Thymus (tissue), 14 donors: Measurements from ENCODE around the gene KIRREL1. TPM values are rescaled to one million over a fixed set of nuclear protein-coding genes. Genes with fewer than 3 reads are reported as not detected.

ENCODE experiments used
- DNase-seq, 9 donors: peaks; one replicate each; pipeline ENCODE4 v3.0.0-alpha.2; 2013; ENCODE audit warnings: low spot score in 9 of 9, low read depth in 6 of 9, missing footprints in 1 of 9
- H3K27ac ChIP-seq, 2 donors: one replicate each; pipeline ENCODE4 v1.5.1; 2013; ENCODE audit warnings: control low read depth in 1 of 2, low read depth in 1 of 2, low read length in 1 of 2, mild to moderate bottlenecking in 1 of 2, moderate library complexity in 1 of 2
- H3K27me3 ChIP-seq, 2 donors: one replicate each; pipeline ENCODE4 v1.5.1; 2013; ENCODE audit warnings: low read length in 1 of 2; ENCODE audit not compliant: control insufficient read depth in 2 of 2, insufficient read depth in 1 of 2
- H3K36me3 ChIP-seq, 2 donors: one replicate each; pipeline ENCODE4 v1.5.1; 2013; ENCODE audit warnings: low read length in 1 of 2, mild to moderate bottlenecking in 1 of 2, moderate library complexity in 1 of 2; ENCODE audit not compliant: control insufficient read depth in 2 of 2, insufficient read depth in 2 of 2
- H3K4me1 ChIP-seq, 2 donors: one replicate each; pipeline ENCODE4 v1.5.1; 2013; ENCODE audit warnings: low read length in 2 of 2; ENCODE audit not compliant: control insufficient read depth in 2 of 2, insufficient read depth in 2 of 2
- H3K4me3 ChIP-seq, 2 donors: one replicate each; pipeline ENCODE4 v1.5.1; 2013; ENCODE audit warnings: low read length in 2 of 2, control low read depth in 1 of 2, mild to moderate bottlenecking in 1 of 2
- H3K9me3 ChIP-seq, 2 donors: one replicate each; pipeline ENCODE4 v1.5.1; 2013; ENCODE audit warnings: low read length in 1 of 2, mild to moderate bottlenecking in 1 of 2; ENCODE audit not compliant: control insufficient read depth in 2 of 2, insufficient read depth in 1 of 2
- WGBS: extraction: QIAGEN DNeasy Blood & Tissue Kit; methylation state at CpG from one replicate; pipeline ENCODE4 v1.1.7; 2013; 5-methylcytosine and 5-hydroxymethylcytosine counted together
- long read RNA-seq, 10 donors: transcript quantifications; one replicate each; lab custom pipeline, GENCODE V29; 2026
- polyA plus RNA-seq: library from polyadenylated mRNA; stranded (reverse); fragments of 200-250 nt; gene quantifications from one replicate; pipeline ENCODE4 v1.2.3, GENCODE V29; 2013
- total RNA-seq: library from RNA; stranded (reverse); fragments of 120-200 nt; gene quantifications from one replicate; pipeline ENCODE4 v1.2.4, GENCODE V29; 2013
- donor health status: healthy.

The KIRREL1 gene
- total RNA-seq: 5.9 TPM
- 3.4 TPM for polyA plus RNA-seq
- long read RNA-seq, donor 1: 0 reads
- long read RNA-seq, donor 2, partial matches to known transcripts: 9 of 9 reads
- long read RNA-seq, donor 2, other reads (novel, unspliced or antisense): 0 of 9 reads
- long read RNA-seq, donor 3, partial matches to known transcripts: 7 of 8 reads
- long read RNA-seq, donor 3, other reads (novel, unspliced or antisense): 0 of 8 reads
- long read RNA-seq, donor 4, partial matches to known transcripts: 5 of 5 reads
- long read RNA-seq, donor 4, other reads (novel, unspliced or antisense): 0 of 5 reads
- long read RNA-seq, donor 5, partial matches to known transcripts: 22 of 22 reads
- long read RNA-seq, donor 5, other reads (novel, unspliced or antisense): 0 of 22 reads
- long read RNA-seq, donor 6, partial matches to known transcripts: 11 of 11 reads
- long read RNA-seq, donor 6, other reads (novel, unspliced or antisense): 0 of 11 reads
- long read RNA-seq, donor 7: 0 reads
- long read RNA-seq, donor 8: 0 reads
- long read RNA-seq, donor 9: 0 reads
- long read RNA-seq, donor 10, partial matches to known transcripts: 0 of 1 reads
- long read RNA-seq, donor 10, other reads (novel, unspliced or antisense): 0 of 1 reads

- Histone ChIP-seq H3K4me3 (peak within 1 kb of the TSS; percentile 76 to 82), H3K36me3 (no peaks in the 10 kb centered on the region), H3K4me1 (peaks cover 5 to 31% of the 10 kb centered on the region in 2 donors), H3K27me3 (peaks cover 0 to 7% of the 10 kb centered on the region in 2 donors), H3K27ac (peak within 1 kb of the TSS; percentile 32 to 43), H3K9me3 (no peaks in the 10 kb centered on the region)
- DNase-seq: peak in 6 of 9 donors; percentile 24 to 77 (median 54)
- WGBS: under 1% methylated on average over 61 of the region's 62 CpGs
Observed at GRCh38 chr1:157993147-157993917, at the start of gene KIRREL1. TSS of gene KIRREL1 (plus strand) at chr1:157993645. CDS start at chr1:157993677, 32 bp downstream.

DNA sequence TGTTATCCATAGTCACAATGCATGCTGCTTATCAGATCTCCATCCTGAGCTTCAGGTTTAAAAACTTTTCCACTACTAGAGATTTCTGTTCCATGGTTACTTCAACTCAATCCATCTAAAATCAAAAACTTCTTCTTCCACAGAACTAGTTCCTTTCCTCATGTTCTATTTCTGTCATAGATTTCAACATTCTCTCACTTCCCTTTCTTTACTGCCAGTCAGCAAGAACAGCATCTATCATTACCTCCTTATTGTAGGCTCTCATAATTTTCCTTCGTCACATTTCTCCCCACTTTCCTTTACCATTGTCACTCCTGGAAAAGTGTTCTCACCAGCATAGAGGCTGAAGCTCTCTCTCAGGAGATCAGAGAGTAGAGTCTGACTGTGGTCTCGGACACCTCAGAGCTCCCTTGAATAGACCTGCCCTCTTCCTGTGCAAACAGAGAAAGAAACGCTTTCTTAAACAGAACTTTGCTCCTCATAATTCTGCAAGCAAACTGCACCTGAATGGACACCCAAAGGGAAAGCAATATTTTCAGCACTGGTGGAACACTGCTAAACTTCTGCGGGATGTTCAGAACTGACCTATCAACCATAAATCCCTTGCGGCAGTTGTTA lies 48.7 kb upstream of the KIRREL1 start:
- H3K9me3 ChIP-seq: no peaks in the 10 kb centered on the region
- 47% methylated on average over 5 of the region's 5 CpGs for WGBS
- H3K27ac ChIP-seq: no peak overlapping the region
- no peaks in the 10 kb centered on the region for H3K27me3 ChIP-seq
- DNase-seq: no peak
- H3K4me3 ChIP-seq: no peak overlapping the region
- H3K4me1 ChIP-seq: no peaks in the 10 kb centered on the region
- no peaks in the 10 kb centered on the region for H3K36me3 ChIP-seq

GRCh38 chr1:157948312-157949073 lies 45.0 kb upstream of the KIRREL1 start:
- Histone ChIP-seq H3K4me1 (no peaks in the 10 kb centered on the region), H3K9me3 (no peaks in the 10 kb centered on the region), H3K36me3 (no peaks in the 10 kb centered on the region), H3K27me3 (no peaks in the 10 kb centered on the region), H3K4me3 (no peak overlapping the region), H3K27ac (no peak overlapping the region)
- DNase-seq: peak in 3 of 9 donors; percentile 23 to 36 (median 27)
- 70% methylated on average over 6 of the region's 6 CpGs for WGBS

- Histone ChIP-seq H3K4me1 (no peaks in the 10 kb centered on the region), H3K4me3 (no peak overlapping the region), H3K27ac (no peak overlapping the region), H3K9me3 (no peaks in the 10 kb centered on the region), H3K27me3 (no peaks in the 10 kb centered on the region), H3K36me3 (no peaks in the 10 kb centered on the region)
- DNase-seq: no peak
Observed at GRCh38 chr1:157949074-157949354, 44.4 kb upstream of the KIRREL1 start.

GRCh38 chr1:157951230-157951629 lies 42.2 kb upstream of the KIRREL1 start:
- no peaks in the 10 kb centered on the region for H3K36me3 ChIP-seq
- no peaks in the 10 kb centered on the region for H3K9me3 ChIP-seq
- no peak overlapping the region for H3K27ac ChIP-seq
- 95% methylated on average over 5 of the region's 5 CpGs for WGBS
- no peak for DNase-seq
- H3K4me1 ChIP-seq: no peaks in the 10 kb centered on the region
- no peak overlapping the region for H3K4me3 ChIP-seq
- H3K27me3 ChIP-seq: no peaks in the 10 kb centered on the region

DNA sequence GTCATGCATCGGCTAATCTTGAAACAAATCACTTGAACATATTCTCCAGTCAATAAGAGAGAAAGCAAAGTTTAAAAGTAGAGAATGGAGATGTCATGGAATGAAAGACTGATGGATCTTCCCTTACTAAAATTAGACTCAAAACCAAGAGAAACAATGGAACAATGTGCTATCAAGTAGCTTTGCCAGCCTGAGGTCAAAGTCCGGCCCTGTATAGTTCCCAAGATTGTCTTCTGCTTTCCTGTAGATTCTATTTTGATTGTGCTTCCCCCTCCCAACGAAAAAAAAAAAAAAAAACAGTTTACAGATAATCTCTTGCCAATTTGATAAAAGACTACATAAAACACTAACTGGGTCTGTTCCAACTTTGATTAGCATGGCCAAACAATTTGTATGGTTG lies 40.8 kb upstream of the KIRREL1 start:
- Histone ChIP-seq H3K36me3 (no peaks in the 10 kb centered on the region), H3K9me3 (no peaks in the 10 kb centered on the region), H3K4me3 (no peak overlapping the region), H3K4me1 (no peaks in the 10 kb centered on the region), H3K27ac (no peak overlapping the region), H3K27me3 (no peaks in the 10 kb centered on the region)
- WGBS: 75% methylated on average over 3 of the region's 3 CpGs
- DNase-seq: no peak

DNA sequence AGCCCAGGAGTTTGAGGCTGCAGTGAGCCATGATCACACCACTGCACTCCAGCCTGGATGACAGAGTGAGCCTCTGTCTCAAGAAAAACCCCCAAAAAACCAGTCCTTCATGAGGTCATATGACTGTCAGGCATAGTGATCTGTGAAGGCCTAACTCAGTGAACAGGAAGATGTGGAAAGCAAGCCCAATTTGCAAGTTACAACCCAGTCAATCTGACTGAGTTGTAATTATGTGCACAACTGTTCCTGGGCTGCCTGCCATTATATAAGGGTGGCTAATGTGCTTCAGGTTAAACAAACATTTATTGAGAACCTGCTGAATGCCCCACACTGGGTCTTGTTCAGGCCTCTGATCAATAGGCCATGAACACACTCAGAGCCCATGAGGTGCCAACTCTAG lies 38.2 kb upstream of the KIRREL1 start:
- no peak for DNase-seq
- H3K36me3 ChIP-seq: no peaks in the 10 kb centered on the region
- H3K27me3 ChIP-seq: peaks cover 2 to 4% of the 10 kb centered on the region in 2 donors
- H3K9me3 ChIP-seq: no peaks in the 10 kb centered on the region
- no peak overlapping the region for H3K27ac ChIP-seq
- no peaks in the 10 kb centered on the region for H3K4me1 ChIP-seq
- no peak overlapping the region for H3K4me3 ChIP-seq

DNA sequence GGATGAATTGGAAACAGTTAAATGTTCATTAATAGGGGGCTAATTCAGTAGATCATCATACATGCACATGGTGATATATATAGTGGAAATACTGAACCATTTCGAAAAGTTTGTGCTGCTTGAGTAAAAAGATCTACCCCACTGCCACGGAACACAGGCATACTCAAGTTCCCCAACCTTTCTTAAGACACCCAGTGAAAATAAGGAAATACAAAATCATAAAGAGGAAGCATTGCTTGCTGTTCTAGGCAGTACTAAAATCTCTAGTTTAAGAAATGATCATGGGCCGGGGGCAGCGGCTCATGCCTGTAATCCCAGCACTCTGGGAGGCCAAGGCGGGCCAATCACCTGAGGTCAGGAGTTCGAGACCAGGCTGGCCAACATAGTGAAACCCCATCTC lies 37.6 kb upstream of the KIRREL1 start:
- DNase-seq: no peak
- Histone ChIP-seq H3K9me3 (no peaks in the 10 kb centered on the region), H3K36me3 (no peaks in the 10 kb centered on the region), H3K4me3 (no peak overlapping the region), H3K4me1 (no peaks in the 10 kb centered on the region), H3K27me3 (peaks cover 2 to 4% of the 10 kb centered on the region in 2 donors), H3K27ac (no peak overlapping the region)
- WGBS: 49% methylated on average over 6 of the region's 6 CpGs
